Vagina (tissue), 2 donors: ENCODE results near the gene PTPRA. TPM values are rescaled to one million over a fixed set of nuclear protein-coding genes. Genes with fewer than 3 reads are reported as not detected.
"Not testable (repeated sequence)": the region's sequence is repeated elsewhere in the genome, so short reads cannot be mapped to it uniquely, and the experiment has no call there.

ENCODE experiments used
- DNase-seq, 2 donors: peaks; one replicate each; pipeline ENCODE4 v3.0.0-alpha.2; 2017; ENCODE audit errors: extremely low spot score in 2 of 2
- H3K27ac ChIP-seq: fragments of 200-600 bp; sonication (generic); one replicate; pipeline ENCODE4 v1.5.1; 2019
- H3K27me3 ChIP-seq: fragments of 200-600 bp; sonication (generic); one replicate; pipeline ENCODE4 v1.5.1; 2019
- H3K36me3 ChIP-seq, 2 donors: fragments of 200-600 bp; sonication (generic); one replicate each; pipeline ENCODE4 v1.5.1; 2017 to 2019
- H3K4me1 ChIP-seq: fragments of 200-600 bp; sonication (generic); one replicate; pipeline ENCODE4 v1.5.1; 2019
- H3K4me3 ChIP-seq, 2 donors: fragments of 200-600 bp; sonication (generic); 1 replicate in 1 of 2; 2 replicates in 1 of 2; pipeline ENCODE4 v1.5.1; 2016 to 2019
- H3K9me3 ChIP-seq: fragments of 200-600 bp; sonication (generic); one replicate; pipeline ENCODE4 v1.5.1; 2019
- CTCF ChIP-seq, 3 experiments: fragments of 450-650 bp in 2 of 3; fragments of 200-600 bp in 1 of 3; sonication (generic) in 1 of 3; IDR thresholded peaks; one replicate each; pipeline ENCODE4 v1.5.1; 2017 to 2019; ENCODE audit warnings: antibody characterized with exemption in 3 of 3, mild to moderate bottlenecking in 2 of 3, moderate library complexity in 2 of 3
- POLR2A ChIP-seq, 2 donors: fragments of 450-650 bp; IDR thresholded peaks; one replicate each; pipeline ENCODE4 v1.6.1; 2017; ENCODE audit warnings: antibody characterized with exemption in 2 of 2, mild to moderate bottlenecking in 2 of 2, moderate library complexity in 2 of 2
- POLR2AphosphoS5 ChIP-seq, 2 donors: sonication (generic); formaldehyde crosslinking; IDR thresholded peaks; one replicate each; pipeline ENCODE4 v1.9.0; 2017; ENCODE audit warnings: antibody characterized with exemption in 2 of 2, mild to moderate bottlenecking in 2 of 2, low read depth in 1 of 2; ENCODE audit not compliant: insufficient read depth in 1 of 2
- intact Hi-C: fragments of 100-400 bp; cut with DNase I; formaldehyde crosslinking; loops from one replicate; pipeline ENCODE4 v1.15.1; 2023
- total RNA-seq: library from RNA; depleted of rRNA; stranded (reverse); fragments of >200 nt; gene quantifications from one replicate; pipeline ENCODE4 v1.2.3, GENCODE V29; 2016

PTPRA gene
- 45.7 TPM for total RNA-seq

DNA sequence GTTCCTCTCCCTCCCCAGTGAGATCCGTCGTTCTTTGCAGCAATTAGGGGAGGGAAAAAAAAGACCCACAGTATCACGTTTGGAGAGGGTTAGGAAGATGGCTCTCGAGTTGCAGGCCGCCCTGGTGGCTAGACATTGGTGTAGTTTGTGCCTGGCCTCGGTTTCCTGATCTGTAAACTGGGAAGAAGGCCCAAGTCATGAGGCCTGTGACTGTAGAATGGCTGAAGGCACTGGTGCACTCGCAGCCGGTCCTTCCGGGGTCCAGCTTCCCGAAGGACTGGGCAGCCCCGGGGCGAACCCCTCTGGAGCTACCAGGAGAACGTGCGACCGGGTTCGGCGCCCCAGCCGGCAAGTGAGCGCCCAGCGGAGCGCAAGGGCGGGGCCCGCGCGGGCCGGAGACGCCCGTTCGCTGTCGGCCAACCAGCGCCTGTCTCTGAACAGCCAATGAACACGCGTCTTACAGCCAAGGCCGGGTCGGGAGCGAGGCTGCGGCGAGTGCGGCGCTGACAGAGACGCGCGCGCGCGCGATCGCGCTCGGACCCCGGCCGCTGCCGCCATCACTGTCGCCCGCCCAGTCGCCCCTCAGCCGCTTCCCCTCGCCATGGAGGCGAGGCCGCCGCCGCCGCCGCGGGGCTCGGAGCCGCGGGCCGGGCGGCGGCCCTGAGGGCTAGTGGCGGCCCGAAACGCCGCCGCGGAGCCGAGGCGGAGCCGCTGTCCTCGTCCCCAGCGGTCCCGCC is at the start of gene PTPRA:
PTPRA (plus strand) TSS at position 472 of the 737 bp plus-strand sequence. CDS start 90,797 bp downstream, outside the sequence.
- intact Hi-C loops: no loop called here
- peaks cover 70% of the 10 kb centered on the region for H3K4me1 ChIP-seq
- DNase-seq: peak in 1 of 2 donors; percentile 93
- no peaks in the 10 kb centered on the region for H3K36me3 ChIP-seq
- no peaks in the 10 kb centered on the region for H3K27me3 ChIP-seq
- TF ChIP-seq POLR2A (IDR thresholded peaks at IDR 0.05) (peak in 1 of 2 donors; percentile 87), POLR2AphosphoS5 (IDR thresholded peaks at IDR 0.05; ENCODE audit: insufficient read depth in 1 of 2, low read depth in 1 of 2) (peak in 1 of 2 donors; percentile 93), CTCF (IDR thresholded peaks at IDR 0.05) (no peak)
- peak within 1 kb of the TSS; percentile 86 to 87 for H3K4me3 ChIP-seq
- H3K9me3 ChIP-seq: no peaks in the 10 kb centered on the region
- H3K27ac ChIP-seq: peak within 1 kb of the TSS; percentile 83

DNA sequence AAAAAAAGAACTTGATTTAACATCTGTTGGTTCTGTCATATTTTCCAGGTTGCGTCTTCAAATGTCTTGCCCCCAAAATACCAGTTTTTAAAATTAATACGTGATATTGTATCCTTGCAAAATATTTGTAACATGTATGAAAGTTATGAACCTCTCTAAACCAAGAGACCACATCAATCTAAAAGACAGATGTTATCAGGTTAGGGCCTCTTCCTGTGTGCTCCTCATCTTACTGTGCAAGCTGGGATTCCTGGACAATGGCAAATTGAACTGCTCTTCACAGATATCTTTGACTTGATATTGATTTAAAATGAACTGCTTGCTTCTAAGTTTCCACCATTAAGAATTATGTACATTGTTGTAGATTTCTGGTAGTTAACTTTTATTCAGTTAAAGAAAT is 47.5 kb upstream of the PTPRA start:
- DNase-seq: no peak
- Histone ChIP-seq H3K27me3 (no peaks in the 10 kb centered on the region), H3K4me1 (peaks cover 15% of the 10 kb centered on the region), H3K27ac (no peak overlapping the region), H3K9me3 (no peaks in the 10 kb centered on the region), H3K36me3 (no peaks in the 10 kb centered on the region), H3K4me3 (no peak overlapping the region)
- intact Hi-C loops: no loop called here
- TF ChIP-seq POLR2AphosphoS5 (IDR thresholded peaks at IDR 0.05; ENCODE audit: insufficient read depth in 1 of 2, low read depth in 1 of 2): no peak
- TF ChIP-seq POLR2A (IDR thresholded peaks at IDR 0.05): no peak
- no peak for TF ChIP-seq CTCF (IDR thresholded peaks at IDR 0.05)

- DNase-seq: no peak
- no peak for TF ChIP-seq CTCF (IDR thresholded peaks at IDR 0.05)
- Histone ChIP-seq H3K36me3 (no peaks in the 10 kb centered on the region), H3K27me3 (no peaks in the 10 kb centered on the region), H3K9me3 (no peaks in the 10 kb centered on the region), H3K27ac (no peak overlapping the region), H3K4me3 (no peak overlapping the region), H3K4me1 (peaks cover 10% of the 10 kb centered on the region)
- intact Hi-C loops: no loop called here
Measured at GRCh38 chr20:2826655-2827054, 46.6 kb upstream of the PTPRA start.

GRCh38 chr20:2829376-2829775 is 43.9 kb upstream of the PTPRA start:
- Histone ChIP-seq H3K4me1 (peaks cover 4% of the 10 kb centered on the region), H3K27me3 (no peaks in the 10 kb centered on the region), H3K4me3 (no peak overlapping the region), H3K9me3 (no peaks in the 10 kb centered on the region), H3K27ac (no peak overlapping the region), H3K36me3 (no peaks in the 10 kb centered on the region)
- DNase-seq: peak in 1 of 2 donors; percentile 22
- TF ChIP-seq POLR2A (IDR thresholded peaks at IDR 0.05) (no peak), CTCF (IDR thresholded peaks at IDR 0.05) (no peak), POLR2AphosphoS5 (IDR thresholded peaks at IDR 0.05; ENCODE audit: insufficient read depth in 1 of 2, low read depth in 1 of 2) (no peak)
- intact Hi-C loops: no loop called here

- H3K36me3 ChIP-seq, H3K4me3 ChIP-seq, H3K9me3 ChIP-seq, intact Hi-C loops, H3K4me1 ChIP-seq, H3K27ac ChIP-seq, H3K27me3 ChIP-seq: not testable (repeated sequence)
- peak in 1 of 2 donors; percentile 12 for DNase-seq
Measured at GRCh38 chr20:2831206-2831605, 42.1 kb upstream of the PTPRA start.
